NAMALWA (cell line): ENCODE data around the gene NR1D1.

ENCODE experiments used
- DNase-seq: peaks from one replicate; pipeline ENCODE4 v3.0.0-alpha.2; 2015; ENCODE audit warnings: low spot score

The NR1D1 gene

GRCh38 chr17:40111221-40112128 is 11.1 kb upstream of the NR1D1 start:
- DNase-seq, result peak; percentile 87

- DNase-seq, result no peak
These were observed 9.8 kb upstream of the NR1D1 start for GRCh38 chr17:40110026-40110845.

- DNase-seq, result peak; percentile 54
These were observed 8.8 kb upstream of the NR1D1 start for GRCh38 chr17:40108970-40109824.

GRCh38 chr17:40107522-40108174 is 7.3 kb upstream of the NR1D1 start:
- DNase-seq, result no peak

GRCh38 chr17:40106760-40107521 is 6.6 kb upstream of the NR1D1 start:
- DNase-seq, result no peak

- no peak for DNase-seq
These were observed 5.7 kb upstream of the NR1D1 start for GRCh38 chr17:40105861-40106759.

- no peak for DNase-seq
These were observed 4.5 kb upstream of the NR1D1 start for GRCh38 chr17:40104594-40105486.

- no peak for DNase-seq
These were observed 3.3 kb upstream of the NR1D1 start for GRCh38 chr17:40103688-40104087.

- no peak for DNase-seq
These were observed 2.8 kb upstream of the NR1D1 start for GRCh38 chr17:40103071-40103661.

GRCh38 chr17:40101367-40102210 is 1.2 kb upstream of the NR1D1 start:
- no peak for DNase-seq

GRCh38 chr17:40100669-40101366 is 429 bp upstream of the NR1D1 start:
- peak; percentile 97 for DNase-seq

- DNase-seq, result peak; percentile 59
These were observed 570 bp downstream of the NR1D1 start for GRCh38 chr17:40099619-40100418.

GRCh38 chr17:40098846-40099618 is 1.4 kb downstream of the NR1D1 start:
- peak; percentile 99 for DNase-seq

- DNase-seq, result no peak
These were observed 2.2 kb downstream of the NR1D1 start for GRCh38 chr17:40097931-40098845.
